ENCODE results near the gene DDX59.

DDX59 gene

DNA sequence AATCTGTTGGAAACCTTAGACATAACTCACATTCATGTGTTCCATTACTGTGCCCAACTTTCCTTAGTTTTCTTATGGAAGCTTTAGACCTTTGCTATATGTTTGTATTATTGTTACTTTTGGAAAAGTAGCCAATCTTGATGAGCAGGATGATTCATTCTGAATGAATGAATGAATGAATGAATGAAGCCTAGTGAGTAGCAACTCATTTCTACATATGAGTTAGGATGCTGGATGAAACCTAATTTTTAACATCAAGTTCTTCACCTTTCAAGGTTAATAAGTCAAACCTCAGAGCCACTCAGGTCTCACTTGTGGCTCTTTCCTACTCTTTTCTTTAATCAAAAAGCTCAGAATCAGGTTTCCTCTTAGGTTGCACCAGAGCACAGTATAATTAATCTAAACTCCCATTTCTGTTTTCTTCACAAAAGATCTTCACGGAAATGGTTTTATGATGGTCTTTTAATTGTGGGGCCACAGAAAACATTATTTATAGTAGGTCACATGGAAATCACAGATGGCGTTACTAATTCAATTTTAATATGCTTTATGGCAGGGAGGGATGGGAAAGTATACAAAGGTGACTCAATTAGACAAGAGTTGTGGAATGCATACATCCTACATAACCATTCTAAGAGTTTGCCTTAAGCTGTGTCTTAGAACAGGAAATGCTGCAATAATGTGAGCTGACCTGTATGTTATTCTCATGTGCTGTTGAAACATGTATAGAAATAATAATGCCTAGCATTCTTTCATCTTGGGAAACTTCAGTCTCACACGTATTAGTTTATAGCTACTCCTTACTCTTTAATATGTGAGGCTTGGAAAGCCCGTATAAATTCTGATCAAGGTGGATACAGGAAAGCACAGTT is 4.5 kb upstream of the DDX59 start:
- TF ChIP-seq, protein P1, sequence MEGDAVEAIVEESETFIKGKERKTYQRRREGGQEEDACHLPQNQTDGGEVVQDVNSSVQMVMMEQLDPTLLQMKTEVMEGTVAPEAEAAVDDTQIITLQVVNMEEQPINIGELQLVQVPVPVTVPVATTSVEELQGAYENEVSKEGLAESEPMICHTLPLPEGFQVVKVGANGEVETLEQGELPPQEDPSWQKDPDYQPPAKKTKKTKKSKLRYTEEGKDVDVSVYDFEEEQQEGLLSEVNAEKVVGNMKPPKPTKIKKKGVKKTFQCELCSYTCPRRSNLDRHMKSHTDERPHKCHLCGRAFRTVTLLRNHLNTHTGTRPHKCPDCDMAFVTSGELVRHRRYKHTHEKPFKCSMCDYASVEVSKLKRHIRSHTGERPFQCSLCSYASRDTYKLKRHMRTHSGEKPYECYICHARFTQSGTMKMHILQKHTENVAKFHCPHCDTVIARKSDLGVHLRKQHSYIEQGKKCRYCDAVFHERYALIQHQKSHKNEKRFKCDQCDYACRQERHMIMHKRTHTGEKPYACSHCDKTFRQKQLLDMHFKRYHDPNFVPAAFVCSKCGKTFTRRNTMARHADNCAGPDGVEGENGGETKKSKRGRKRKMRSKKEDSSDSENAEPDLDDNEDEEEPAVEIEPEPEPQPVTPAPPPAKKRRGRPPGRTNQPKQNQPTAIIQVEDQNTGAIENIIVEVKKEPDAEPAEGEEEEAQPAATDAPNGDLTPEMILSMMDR (IDR thresholded peaks at IDR 0.05; ENCODE audit: insufficient read depth, low read depth, low read length, missing control alignments) = no peak
- H3K4me3 ChIP-seq (ENCODE audit: low read depth, low read length) = no peak overlapping the region
- DNase-seq (ENCODE audit: low read depth) = no peak

DNA sequence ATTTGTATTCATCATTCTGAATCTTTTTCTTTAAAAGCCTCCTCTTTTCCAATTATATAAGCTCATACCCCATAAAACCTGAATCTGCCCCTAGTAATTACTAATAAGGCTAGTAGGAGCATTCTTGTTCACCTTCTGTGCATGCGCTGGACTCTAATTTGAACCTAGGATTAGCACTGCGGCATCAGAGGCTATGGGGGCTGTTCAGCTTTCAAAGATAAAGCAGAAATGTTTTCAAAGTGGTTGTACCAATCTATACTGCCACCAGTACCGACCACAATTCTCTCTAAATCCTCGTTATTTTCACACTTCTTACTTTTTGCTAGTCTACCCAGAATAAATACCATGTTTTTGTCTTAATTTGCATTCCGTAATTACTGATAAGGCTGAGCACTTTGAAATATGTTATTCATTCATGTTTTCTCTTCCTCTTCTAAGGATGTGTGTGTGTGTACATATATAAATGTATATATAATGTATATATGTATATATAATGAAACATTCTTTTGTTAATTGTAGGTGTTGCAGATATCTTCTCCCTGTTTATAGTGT is 1.6 kb upstream of the DDX59 start:
- peak overlapping the region; percentile 73 for H3K4me3 ChIP-seq (ENCODE audit: low read depth, low read length)
- DNase-seq (ENCODE audit: low read depth) = no peak
- TF ChIP-seq, protein P1 (IDR thresholded peaks at IDR 0.05; ENCODE audit: insufficient read depth, low read depth, low read length, missing control alignments) = no peak

DNA sequence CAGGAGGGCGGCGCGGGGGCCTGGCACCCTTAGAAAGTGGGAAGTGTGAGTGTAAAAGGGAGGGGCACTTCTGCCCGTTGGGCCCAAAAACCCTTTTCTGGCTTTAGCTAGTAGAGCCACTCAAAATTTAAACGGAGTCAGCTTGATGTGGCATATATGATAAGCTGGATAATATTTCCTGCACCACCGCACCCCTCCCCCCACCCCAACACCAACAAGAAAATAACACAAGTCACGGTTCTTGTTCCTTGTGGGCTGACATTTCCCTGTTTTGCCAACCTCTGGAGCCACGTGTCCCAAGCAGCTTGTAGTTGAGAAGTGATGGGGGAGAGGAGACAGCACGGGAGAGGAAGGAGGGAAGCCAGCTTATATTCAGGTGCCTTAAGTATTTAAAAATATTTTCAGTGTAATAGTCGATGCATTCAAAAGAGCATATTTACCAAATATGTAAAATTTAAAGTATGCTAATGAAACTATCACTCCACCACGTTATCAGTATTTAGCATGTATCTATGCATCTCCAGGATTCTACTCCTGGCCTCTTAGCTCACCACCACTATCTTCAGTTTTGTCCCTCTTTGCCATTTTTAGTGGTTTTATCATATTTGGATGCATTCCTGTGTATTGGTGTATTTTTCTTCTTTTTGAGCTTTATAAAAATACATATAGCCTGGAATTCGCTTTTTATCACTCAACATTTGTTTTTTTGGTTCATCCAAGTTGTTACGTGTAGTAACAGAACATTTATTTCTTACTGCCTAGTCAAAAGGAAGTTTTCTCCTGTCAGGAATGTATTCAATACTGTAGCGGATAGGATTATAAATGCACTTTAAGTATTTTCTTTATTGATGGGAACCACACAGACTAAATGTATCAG is 773 bp upstream of the DDX59 start:
- TF ChIP-seq, protein P1 (IDR thresholded peaks at IDR 0.05; ENCODE audit: insufficient read depth, low read depth, low read length, missing control alignments) = no peak
- peak overlapping the region; percentile 73 for H3K4me3 ChIP-seq (ENCODE audit: low read depth, low read length)
- DNase-seq (ENCODE audit: low read depth) = peak; percentile 82

DNA sequence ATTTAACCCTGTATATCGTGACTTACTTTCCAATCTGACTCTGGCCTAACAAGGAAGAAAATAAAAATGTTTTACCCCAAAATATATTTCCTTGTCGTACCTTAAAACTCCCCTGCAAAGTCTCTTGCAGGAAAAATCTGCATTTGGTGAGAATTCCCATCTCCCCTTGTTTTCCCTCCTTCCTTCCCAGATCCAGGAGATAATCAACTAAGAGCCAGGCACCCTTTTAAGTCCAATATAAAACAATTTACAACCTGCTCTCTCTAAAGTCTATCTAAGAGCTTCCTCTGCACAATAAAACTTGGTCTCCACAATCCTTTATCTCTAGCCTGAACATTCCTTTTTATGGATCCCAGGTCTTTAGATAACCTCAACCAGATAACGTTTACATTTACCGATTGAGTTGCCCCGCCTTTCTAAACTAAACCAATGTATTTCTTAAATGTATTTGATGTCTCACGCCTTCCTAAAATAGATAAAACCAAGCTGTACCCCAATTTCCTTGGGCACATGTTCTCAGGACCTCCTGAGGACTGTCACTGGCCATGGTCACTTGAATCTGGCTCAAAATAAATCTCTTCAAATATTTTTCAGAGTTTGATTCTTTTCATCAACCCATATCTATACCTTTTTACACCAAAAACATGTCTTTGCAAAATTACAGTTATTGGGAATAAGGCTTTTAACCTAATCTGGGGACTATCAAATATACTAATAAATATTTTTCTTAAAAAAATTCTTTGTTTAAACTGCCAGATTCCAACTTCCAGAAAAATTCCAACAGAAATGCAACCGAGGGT is 993 bp downstream of the DDX59 start:
- DNase-seq (ENCODE audit: low read depth) = no peak
- TF ChIP-seq, protein P1 (IDR thresholded peaks at IDR 0.05; ENCODE audit: insufficient read depth, low read depth, low read length, missing control alignments) = no peak
- peak overlapping the region; percentile 73 for H3K4me3 ChIP-seq (ENCODE audit: low read depth, low read length)

DNA sequence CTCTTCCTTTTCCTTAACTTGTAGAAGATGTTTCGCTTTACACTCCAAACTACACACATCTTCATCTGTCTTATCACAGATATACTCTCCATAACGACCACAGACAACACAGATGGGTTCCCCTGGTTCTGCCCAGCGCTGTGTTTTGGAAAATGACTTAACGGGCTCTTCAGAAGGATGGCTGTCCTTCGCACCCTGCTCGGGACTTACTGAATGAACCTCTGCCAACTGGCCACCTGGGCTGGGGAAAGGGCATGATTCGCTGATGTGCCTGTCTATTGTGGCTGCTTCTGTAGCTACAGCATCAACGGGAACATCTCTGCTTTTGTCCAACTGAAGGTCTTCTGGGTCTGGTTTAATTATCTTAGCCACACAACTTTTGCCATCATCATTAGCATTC is 3.4 kb downstream of the DDX59 start:
- no peak for DNase-seq (ENCODE audit: low read depth)
- no peak overlapping the region for H3K4me3 ChIP-seq (ENCODE audit: low read depth, low read length)
- TF ChIP-seq, protein P1 (IDR thresholded peaks at IDR 0.05; ENCODE audit: insufficient read depth, low read depth, low read length, missing control alignments) = no peak

DNA sequence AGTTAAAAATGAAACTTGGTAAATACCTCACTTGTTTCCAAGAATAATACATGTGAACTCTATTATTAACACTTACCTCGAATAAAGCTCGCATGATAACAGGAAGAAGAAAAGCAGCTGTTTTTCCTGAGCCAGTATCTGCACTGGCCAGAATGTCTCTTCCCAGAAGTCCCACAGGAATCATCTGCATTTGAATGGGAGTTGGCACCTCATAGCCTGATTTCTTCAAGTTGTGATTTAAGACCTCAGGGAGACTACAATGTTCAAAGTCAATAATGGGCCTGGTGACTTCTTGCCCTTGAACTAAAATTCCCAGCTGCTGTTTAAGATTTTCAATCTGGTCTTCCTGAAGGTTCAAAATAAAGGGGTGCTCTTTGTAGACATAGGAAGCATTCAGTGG is 3.8 kb downstream of the DDX59 start:
- TF ChIP-seq, protein P1 (IDR thresholded peaks at IDR 0.05; ENCODE audit: insufficient read depth, low read depth, low read length, missing control alignments) = no peak
- no peak for DNase-seq (ENCODE audit: low read depth)

More for the DNA sequence above, 3.8 kb downstream of the DDX59 start:
- no peak overlapping the region for H3K4me3 ChIP-seq (ENCODE audit: low read depth, low read length)

Data from GM12865 (cell line).